Motor neuron (in vitro differentiated cells): ENCODE measurements around the gene IL15RA. TPM values are rescaled to one million over a fixed set of nuclear protein-coding genes. Genes with fewer than 3 reads are reported as not detected.

Experiments used
- ATAC-seq, 8 experiments: fragments of 200-7000 bp; cut with Tn5 transposase; replicated peaks in 6 of 8; 2 replicates each; pipeline ENCODE4 v1.8.0; 2021; ENCODE audit warnings: mild to moderate bottlenecking in 8 of 8, moderate library complexity in 8 of 8
- H3K27ac ChIP-seq, 2 donors: fragments of 250-450 bp; sonication (Bioruptor Pico); 2 replicates each; pipeline ENCODE4 v1.9.0; 2021; ENCODE audit warnings: antibody characterized with exemption in 2 of 2, mild to moderate bottlenecking in 2 of 2, moderate library complexity in 1 of 2
- H3K4me1 ChIP-seq, 2 donors: fragments of 250-450 bp; sonication (Bioruptor Pico); replicated peaks in 1 of 2; 2 replicates each; pipeline ENCODE4 v1.6.1; 2021; ENCODE audit warnings: antibody characterized with exemption in 2 of 2, mild to moderate bottlenecking in 2 of 2, moderate library complexity in 1 of 2
- H3K4me3 ChIP-seq, 5 donors: fragments of 250-450 bp; sonication (Bioruptor Pico); 2 replicates each; pipeline ENCODE4 v1.9.0; 2021; ENCODE audit warnings: antibody characterized with exemption in 5 of 5, mild to moderate bottlenecking in 5 of 5, moderate library complexity in 4 of 5
- WGBS, 10 experiments: fragments of 450-650 bp; shearing (Covaris generic); methylation state at CpG; one replicate each; pipeline ENCODE4 v1.0.0; 2022; 5-methylcytosine and 5-hydroxymethylcytosine counted together
- in situ Hi-C, 9 experiments: fragments of 400-800 bp; cut with MboI; loops; one replicate each; pipeline ENCODE4 v1.15.0; 2021; ENCODE audit warnings: low sequenced_read_pairs in 9 of 9, low pct_unique_long_range_greater_than_20kb in 2 of 9; ENCODE audit not compliant: unreplicated experiment in 9 of 9
- total RNA-seq, 8 experiments: library from RNA; unstranded; fragments of 300-600 nt; gene quantifications; 2 replicates each; pipeline versions ENCODE4 v1.2.3 to v1.2.4, GENCODE V29; 2022

IL15RA gene
- total RNA-seq, 8 experiments from 2014 or later = 0.38 to 29.9 (median 0.64) TPM; not detected in 3

DNA sequence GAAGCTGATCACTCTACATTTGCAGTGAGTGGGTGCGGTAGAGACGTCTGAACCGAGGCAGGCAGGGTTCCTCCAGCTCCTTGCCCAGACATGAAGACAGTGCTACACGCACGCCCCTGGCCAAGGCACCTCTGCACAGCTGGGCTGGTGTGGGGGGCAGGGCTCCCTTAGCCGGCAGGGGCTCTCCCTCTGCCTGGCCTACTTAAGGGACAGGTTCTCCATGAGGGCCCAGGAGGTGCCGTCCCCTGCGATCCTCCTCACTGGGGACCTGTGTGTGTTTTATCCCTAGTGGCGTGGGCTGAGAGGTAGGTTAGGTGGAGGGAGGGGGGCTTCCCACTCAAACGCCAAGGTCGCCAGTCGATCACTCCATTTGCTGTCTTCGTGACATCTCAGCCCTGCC is 35.3 kb downstream of the IL15RA start:
- 78 to 86% methylated on average over 4 to 5 of the region's 13 CpGs; no CpG with 5 or more reads in 8 of the 10 experiments for WGBS, 10 experiments
- ATAC-seq = peak in 1 of 8 experiments; percentile 12

GRCh38 chr10:5941579-5941978 is 35.8 kb downstream of the IL15RA start:
- no peak overlapping the region for H3K4me3 ChIP-seq
- 81 to 90% (median 87%) methylated on average over 2 to 6 of the region's 7 CpGs; no CpG with 5 or more reads in 7 of the 10 experiments for WGBS, 10 experiments
- ATAC-seq = no peak
- no peaks in the 10 kb centered on the region for H3K4me1 ChIP-seq
- H3K27ac ChIP-seq = no peak overlapping the region
- in situ Hi-C loops = no loop called here

More for the DNA sequence above, 35.3 kb downstream of the IL15RA start:
- Histone ChIP-seq H3K27ac (no peak overlapping the region), H3K4me1 (no peaks in the 10 kb centered on the region), H3K4me3 (no peak overlapping the region)
- in situ Hi-C loops = no loop called here

DNA sequence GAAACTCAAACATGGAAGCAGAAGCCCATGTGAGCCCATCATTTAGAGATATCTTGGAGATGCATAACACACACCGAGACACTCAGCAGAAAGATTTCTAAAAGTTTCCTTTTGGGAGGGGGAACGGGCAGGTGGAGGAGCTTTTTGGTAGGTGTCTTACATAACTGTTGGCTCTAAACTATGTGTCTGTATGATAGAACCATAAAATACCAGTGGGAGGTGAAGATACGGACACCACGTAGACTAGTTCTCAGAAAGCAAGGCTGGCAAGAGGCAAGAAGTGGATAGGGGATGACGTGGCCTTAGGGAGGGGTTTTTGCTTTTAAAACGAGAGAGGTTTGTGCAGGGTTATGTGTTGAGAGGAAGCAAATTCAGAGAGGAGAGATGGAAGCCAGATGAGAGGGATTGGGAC is 36.5 kb downstream of the IL15RA start:
- Histone ChIP-seq H3K4me1 (no peaks in the 10 kb centered on the region), H3K27ac (no peak overlapping the region), H3K4me3 (no peak overlapping the region)
- no peak for ATAC-seq
- in situ Hi-C loops = no loop called here
- WGBS, 10 experiments = 0 to 94% (median 66%) methylated on average over 1 to 6 of the region's 6 CpGs

GRCh38 chr10:5938291-5938690 is 39.1 kb downstream of the IL15RA start:
- no peak for ATAC-seq
- H3K4me1 ChIP-seq = no peaks in the 10 kb centered on the region
- H3K27ac ChIP-seq = no peak overlapping the region
- H3K4me3 ChIP-seq = no peak overlapping the region
- in situ Hi-C loops = no loop called here
- 82 to 100% (median 97%) methylated on average over 1 to 12 of the region's 12 CpGs; no CpG with 5 or more reads in 2 of the 10 experiments for WGBS, 10 experiments

DNA sequence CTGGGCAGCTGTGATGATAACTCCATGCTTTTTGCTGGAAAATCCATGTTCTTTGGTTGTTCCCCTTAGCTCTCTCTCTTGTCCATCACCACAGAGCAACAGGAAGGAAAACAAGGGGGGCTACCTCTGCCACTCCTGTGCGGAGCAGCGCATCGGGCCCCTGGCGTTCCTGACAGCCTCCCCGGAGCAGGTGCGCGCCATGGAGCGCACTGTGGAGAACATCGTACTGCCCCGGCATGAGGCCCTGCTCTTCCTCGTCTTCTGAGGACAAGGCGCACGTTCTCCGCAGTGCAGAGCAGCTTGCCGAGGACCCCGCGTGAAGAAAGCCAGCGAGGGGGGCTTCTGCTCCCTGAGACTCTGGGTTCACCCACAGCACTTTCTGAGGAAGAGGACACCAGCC is 40.3 kb downstream of the IL15RA start:
- in situ Hi-C loops = no loop called here
- 90 to 100% (median 95%) methylated on average over 2 to 11 of the region's 18 CpGs; no CpG with 5 or more reads in 5 of the 10 experiments for WGBS, 10 experiments
- ATAC-seq = no peak
- Histone ChIP-seq H3K27ac (no peak overlapping the region), H3K4me1 (no peaks in the 10 kb centered on the region), H3K4me3 (no peak overlapping the region)

- Histone ChIP-seq H3K27ac (no peak overlapping the region), H3K4me1 (no peaks in the 10 kb centered on the region), H3K4me3 (no peak overlapping the region)
- ATAC-seq = no peak
- 91 to 100% (median 95%) methylated on average over 1 to 6 of the region's 10 CpGs; no CpG with 5 or more reads in 2 of the 10 experiments for WGBS, 10 experiments
- in situ Hi-C loops = no loop called here
Measured at GRCh38 chr10:5935628-5936027, 41.7 kb downstream of the IL15RA start.

DNA sequence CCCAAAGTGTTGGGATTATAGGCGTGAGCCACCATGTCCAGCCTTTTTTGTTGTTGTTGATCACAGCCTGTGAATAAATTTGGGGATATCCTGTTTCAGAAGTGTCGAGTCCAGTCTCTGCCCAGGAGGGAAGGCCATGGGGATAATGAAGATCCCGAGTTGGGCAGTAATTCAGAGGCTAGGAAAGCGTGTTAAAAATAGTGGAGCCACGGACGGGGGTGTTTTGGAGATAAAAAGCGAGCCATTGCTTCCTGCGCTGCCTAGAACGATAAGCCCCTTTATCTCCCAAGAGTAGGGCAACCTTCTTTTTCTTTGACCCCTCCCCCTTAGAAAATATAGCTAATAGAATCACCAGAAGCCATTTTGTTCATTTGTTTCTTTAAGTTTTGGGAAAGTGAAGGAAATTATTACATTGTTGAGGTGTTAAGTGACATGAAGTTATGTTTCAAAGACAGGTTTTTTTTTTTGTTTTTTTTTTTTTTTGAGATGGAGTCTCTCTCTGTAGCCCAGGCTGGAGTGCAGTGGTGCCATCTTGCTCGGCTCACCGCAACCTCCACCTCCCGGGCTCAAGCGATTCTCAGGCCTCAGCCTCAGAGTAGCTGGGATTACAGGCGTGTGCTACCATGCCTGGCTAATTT is 43.3 kb downstream of the IL15RA start:
- in situ Hi-C loops = no loop called here
- Histone ChIP-seq H3K4me3 (no peak overlapping the region), H3K4me1 (no peaks in the 10 kb centered on the region), H3K27ac (no peak overlapping the region)
- no peak for ATAC-seq
- 90 to 100% (median 96%) methylated on average over 2 to 13 of the region's 14 CpGs; no CpG with 5 or more reads in 1 of the 10 experiments for WGBS, 10 experiments

DNA sequence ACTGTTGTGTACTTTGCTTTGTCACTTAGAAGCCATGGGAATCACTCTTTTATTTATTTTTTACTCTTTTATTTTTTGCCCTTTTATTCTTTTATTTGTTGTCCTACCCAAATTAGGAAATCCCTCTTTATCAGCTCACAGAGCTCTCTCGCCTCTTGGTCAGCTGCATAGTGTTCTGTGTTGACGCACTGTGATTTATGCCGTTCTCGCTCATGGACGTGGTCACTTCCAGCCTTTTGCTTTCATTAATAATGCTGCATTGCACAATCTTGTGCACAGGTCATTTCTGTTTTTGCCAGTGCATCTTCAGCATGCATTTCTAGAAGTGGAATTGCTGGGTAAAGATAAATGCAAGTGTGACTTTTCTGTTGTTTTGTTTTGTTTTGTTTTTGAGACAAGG is 45.0 kb downstream of the IL15RA start:
- Histone ChIP-seq H3K4me3 (no peak overlapping the region), H3K27ac (no peak overlapping the region), H3K4me1 (no peaks in the 10 kb centered on the region)
- whole genome bisulfite sequencing, 10 experiments = 50 to 100% (median 88%) methylated on average over 1 to 5 of the region's 5 CpGs; no CpG with 5 or more reads in 3 of the 10 experiments
- in situ Hi-C loops = no loop called here
- peak in 4 of 8 experiments; percentile 37 to 87 (median 41) for ATAC-seq

GRCh38 chr10:5930272-5930671 is 47.1 kb downstream of the IL15RA start:
- WGBS, 10 experiments = 77 to 100% (median 97%) methylated on average over 1 to 9 of the region's 11 CpGs
- Histone ChIP-seq H3K27ac (no peak overlapping the region), H3K4me3 (no peak overlapping the region), H3K4me1 (no peaks in the 10 kb centered on the region)
- ATAC-seq = no peak
- in situ Hi-C loops = no loop called here

- Histone ChIP-seq H3K4me1 (no peaks in the 10 kb centered on the region), H3K4me3 (no peak overlapping the region), H3K27ac (no peak overlapping the region)
- ATAC-seq = no peak
- WGBS, 10 experiments = 33 to 100% (median 77%) methylated on average over 1 to 7 of the region's 8 CpGs; no CpG with 5 or more reads in 3 of the 10 experiments
- in situ Hi-C loops = no loop called here
Measured at GRCh38 chr10:5929442-5929841, 47.9 kb downstream of the IL15RA start.

DNA sequence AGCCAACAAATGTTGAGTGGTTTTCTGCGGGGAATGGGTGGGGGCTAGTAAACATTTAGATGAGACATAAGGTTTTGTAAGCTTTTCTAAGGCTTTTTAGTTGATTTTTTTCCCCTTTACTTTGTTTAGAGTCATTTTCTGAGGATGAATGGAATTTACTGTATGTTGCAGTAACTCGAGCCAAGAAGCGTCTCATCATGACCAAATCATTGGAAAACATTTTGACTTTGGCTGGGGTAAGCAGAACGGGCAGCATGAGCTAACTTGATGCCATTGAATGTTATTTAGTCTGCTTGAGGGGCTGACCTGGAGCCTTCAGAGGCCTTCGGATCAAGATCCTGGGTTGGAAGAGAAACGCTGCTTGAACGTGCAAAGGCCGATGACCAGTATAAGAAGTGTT is 50.0 kb downstream of the IL15RA start:
- WGBS, 10 experiments = 36 to 100% (median 94%) methylated on average over 1 to 8 of the region's 8 CpGs
- Histone ChIP-seq H3K4me1 (no peaks in the 10 kb centered on the region), H3K27ac (no peak overlapping the region), H3K4me3 (no peak overlapping the region)
- ATAC-seq = no peak
- in situ Hi-C loops = no loop called here

DNA sequence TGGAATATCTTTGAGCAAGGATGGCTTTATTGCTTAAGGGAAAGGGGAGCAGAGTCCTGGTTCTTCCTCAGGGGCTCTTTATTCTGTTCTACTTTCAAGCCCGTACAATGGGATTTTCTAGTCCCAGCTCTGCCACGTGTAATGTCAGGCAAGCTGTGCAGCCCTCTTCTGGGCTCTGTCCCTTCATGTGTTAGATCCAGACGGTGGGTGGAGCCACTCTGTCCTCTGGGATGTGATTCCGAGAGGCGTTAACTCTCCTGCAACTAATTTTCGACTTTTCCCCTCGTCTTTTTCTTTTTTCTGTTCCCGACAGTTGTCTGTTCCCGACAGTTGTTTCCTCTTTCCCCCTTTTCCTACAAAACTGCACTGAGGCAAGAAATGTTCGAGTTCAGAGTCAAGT is 52.5 kb downstream of the IL15RA start:
- 40 to 83% (median 66%) methylated on average over 2 to 8 of the region's 10 CpGs; no CpG with 5 or more reads in 3 of the 10 experiments for WGBS, 10 experiments
- Histone ChIP-seq H3K27ac (no peak overlapping the region), H3K4me3 (no peak overlapping the region), H3K4me1 (no peaks in the 10 kb centered on the region)
- ATAC-seq = no peak
- in situ Hi-C loops = no loop called here

DNA sequence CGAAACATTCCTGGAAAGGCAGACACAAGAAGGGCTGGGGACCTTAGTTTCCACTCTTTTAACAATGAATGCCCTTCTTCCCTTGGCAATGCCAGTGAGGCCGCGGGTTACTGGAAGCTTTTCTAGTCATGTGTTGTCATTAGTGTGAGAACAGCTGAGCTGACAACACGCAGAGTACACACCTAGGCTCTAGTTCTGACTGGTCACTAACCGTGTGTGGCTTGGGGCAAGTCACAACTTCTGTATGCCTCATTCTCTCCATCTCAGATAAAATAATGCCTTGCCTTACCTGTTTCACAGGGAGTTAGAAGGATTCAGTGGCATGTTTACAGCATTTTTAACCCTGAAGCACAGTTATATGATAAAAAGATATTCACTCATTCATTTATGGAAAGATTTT is 55.6 kb downstream of the IL15RA start:
- 93 to 100% (median 100%) methylated on average over 1 to 5 of the region's 5 CpGs; no CpG with 5 or more reads in 4 of the 10 experiments for WGBS, 10 experiments
- no peak for ATAC-seq
- no peak overlapping the region for H3K27ac ChIP-seq
- H3K4me1 ChIP-seq = no peaks in the 10 kb centered on the region
- in situ Hi-C loops = no loop called here
- H3K4me3 ChIP-seq = no peak overlapping the region

GRCh38 chr10:5919568-5919967 is 57.8 kb downstream of the IL15RA start:
- in situ Hi-C loops = no loop called here
- 76 to 100% (median 93%) methylated on average over 1 to 7 of the region's 7 CpGs for WGBS, 10 experiments
- no peaks in the 10 kb centered on the region for H3K4me1 ChIP-seq
- no peak overlapping the region for H3K27ac ChIP-seq
- no peak for ATAC-seq
- no peak overlapping the region for H3K4me3 ChIP-seq
